GM19438 (cell line): Measurements from ENCODE around the gene BAZ1B.
"Not testable (repeated sequence)": the region's sequence is repeated elsewhere in the genome, so short reads cannot be mapped to it uniquely, and the experiment has no call there.

ENCODE experiments used
- ATAC-seq: cut with Tn5 transposase; IDR thresholded peaks from one replicate; pipeline ENCODE4 v1.9.1; 2021; ENCODE audit warnings: low read depth; ENCODE audit not compliant: unreplicated experiment

Gene BAZ1B

GRCh38 chr7:73522105-73522872, at the start of gene BAZ1B:
TSS of gene BAZ1B (minus strand) at chr7:73522293. CDS start at chr7:73521933, 360 bp downstream.
- peak; percentile 83 for ATAC-seq

- no peak for ATAC-seq
These were observed 48.9 kb upstream of the BAZ1B start for GRCh38 chr7:73570977-73571376.

- ATAC-seq: no peak
These were observed 48.4 kb upstream of the BAZ1B start for GRCh38 chr7:73570521-73570920.

GRCh38 chr7:73569042-73569608, 47.0 kb upstream of the BAZ1B start:
- no peak for ATAC-seq

- ATAC-seq: no peak
These were observed 46.0 kb upstream of the BAZ1B start for GRCh38 chr7:73567846-73568685.

GRCh38 chr7:73567140-73567539, 45.0 kb upstream of the BAZ1B start:
- ATAC-seq: no peak

- ATAC-seq: not testable (repeated sequence)
These were observed 44.3 kb upstream of the BAZ1B start for GRCh38 chr7:73566431-73566830.

- ATAC-seq: no peak
These were observed 43.7 kb upstream of the BAZ1B start for GRCh38 chr7:73565675-73566340.

- no peak for ATAC-seq
These were observed 38.2 kb upstream of the BAZ1B start for GRCh38 chr7:73560109-73560835.

GRCh38 chr7:73557397-73558257, 35.5 kb upstream of the BAZ1B start, which contains the start of gene BCL7B:
TSS of gene BCL7B (minus strand) at chr7:73557690. CDS start at chr7:73557578, 112 bp downstream.
- peak; percentile 38 for ATAC-seq

- peak; percentile 86 for ATAC-seq
These were observed 35.0 kb upstream of the BAZ1B start for GRCh38 chr7:73557108-73557396.

- no peak for ATAC-seq
These were observed 34.4 kb upstream of the BAZ1B start for GRCh38 chr7:73556208-73557107.

- no peak for ATAC-seq
These were observed 33.4 kb upstream of the BAZ1B start for GRCh38 chr7:73555411-73555982.

- ATAC-seq: not testable (repeated sequence)
These were observed 28.0 kb upstream of the BAZ1B start for GRCh38 chr7:73550093-73550492.

- no peak for ATAC-seq
These were observed 27.1 kb upstream of the BAZ1B start for GRCh38 chr7:73549176-73549575.

- ATAC-seq: no peak
These were observed 25.7 kb upstream of the BAZ1B start for GRCh38 chr7:73547841-73548240.

GRCh38 chr7:73544678-73545077, 22.6 kb upstream of the BAZ1B start:
- ATAC-seq: no peak

GRCh38 chr7:73541722-73542121, 19.6 kb upstream of the BAZ1B start:
- ATAC-seq: no peak
